Upper lobe of right lung (tissue), 1 donor: ENCODE results near the gene FURIN. TPM values are rescaled to one million over a fixed set of nuclear protein-coding genes. Genes with fewer than 3 reads are reported as not detected.

Experiments
- ATAC-seq: fragments of 200-7000 bp; cut with Tn5 transposase; one replicate; pipeline ENCODE4 v1.9.1; 2020; ENCODE audit warnings: mild to moderate bottlenecking, moderate library complexity
- DNase-seq: peaks from one replicate; pipeline ENCODE4 v3.0.0-alpha.2; 2020
- H3K27ac ChIP-seq: fragments of 200-600 bp; one replicate; pipeline ENCODE4 v1.8.0; 2022
- H3K27me3 ChIP-seq: fragments of 200-600 bp; one replicate; pipeline ENCODE4 v1.8.0; 2022; ENCODE audit warnings: mild to moderate bottlenecking
- H3K36me3 ChIP-seq: fragments of 200-600 bp; one replicate; pipeline ENCODE4 v1.8.0; 2022
- H3K4me1 ChIP-seq: fragments of 200-600 bp; one replicate; pipeline ENCODE4 v1.8.0; 2022
- H3K4me3 ChIP-seq: fragments of 200-600 bp; one replicate; pipeline ENCODE4 v1.8.0; 2022; ENCODE audit warnings: mild to moderate bottlenecking
- H3K9me3 ChIP-seq: fragments of 200-600 bp; one replicate; pipeline ENCODE4 v1.8.0; 2022
- intact Hi-C: fragments of 100-400 bp; cut with DNase I; formaldehyde crosslinking; loops from one replicate; pipeline ENCODE4 v1.11.0; 2022
- total RNA-seq: library from RNA; stranded (reverse); fragmentation: NEBNext Ultra II Directional; extraction: Animal tissue kit (Norgen Biotek cat#: 25700); gene quantifications from one replicate; pipeline ENCODE4 v1.2.1, GENCODE V29; 2021
- TF ChIP-seq, protein P1 (sequence below): fragments of 200-600 bp; IDR thresholded peaks from one replicate; pipeline ENCODE4 v1.8.0; 2022; ENCODE audit warnings: antibody characterized with exemption
- donor health status: DM: no; HTN: yes; CAD: no; lungs with severe emphysema.

FURIN gene
- total RNA-seq, 1 donor from 2014 or later: 104 TPM

GRCh38 chr15:90880381-90881145 lies 12.2 kb downstream of the FURIN start:
- H3K4me1 ChIP-seq: peaks cover 19% of the 10 kb centered on the region
- TF ChIP-seq, protein P1, sequence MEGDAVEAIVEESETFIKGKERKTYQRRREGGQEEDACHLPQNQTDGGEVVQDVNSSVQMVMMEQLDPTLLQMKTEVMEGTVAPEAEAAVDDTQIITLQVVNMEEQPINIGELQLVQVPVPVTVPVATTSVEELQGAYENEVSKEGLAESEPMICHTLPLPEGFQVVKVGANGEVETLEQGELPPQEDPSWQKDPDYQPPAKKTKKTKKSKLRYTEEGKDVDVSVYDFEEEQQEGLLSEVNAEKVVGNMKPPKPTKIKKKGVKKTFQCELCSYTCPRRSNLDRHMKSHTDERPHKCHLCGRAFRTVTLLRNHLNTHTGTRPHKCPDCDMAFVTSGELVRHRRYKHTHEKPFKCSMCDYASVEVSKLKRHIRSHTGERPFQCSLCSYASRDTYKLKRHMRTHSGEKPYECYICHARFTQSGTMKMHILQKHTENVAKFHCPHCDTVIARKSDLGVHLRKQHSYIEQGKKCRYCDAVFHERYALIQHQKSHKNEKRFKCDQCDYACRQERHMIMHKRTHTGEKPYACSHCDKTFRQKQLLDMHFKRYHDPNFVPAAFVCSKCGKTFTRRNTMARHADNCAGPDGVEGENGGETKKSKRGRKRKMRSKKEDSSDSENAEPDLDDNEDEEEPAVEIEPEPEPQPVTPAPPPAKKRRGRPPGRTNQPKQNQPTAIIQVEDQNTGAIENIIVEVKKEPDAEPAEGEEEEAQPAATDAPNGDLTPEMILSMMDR: no peak
- no peaks in the 10 kb centered on the region for H3K27me3 ChIP-seq
- no peak for DNase-seq
- no peak for ATAC-seq
- no peaks in the 10 kb centered on the region for H3K9me3 ChIP-seq
- peaks cover 69% of the 10 kb centered on the region for H3K36me3 ChIP-seq
- no peak overlapping the region for H3K27ac ChIP-seq
- intact Hi-C loops: no loop called here
- no peak overlapping the region for H3K4me3 ChIP-seq

- H3K9me3 ChIP-seq: no peaks in the 10 kb centered on the region
- TF ChIP-seq, protein P1: no peak
- H3K4me1 ChIP-seq: peaks cover 27% of the 10 kb centered on the region
- ATAC-seq (no peak), DNase-seq (peak; percentile 67)
- H3K36me3 ChIP-seq: peaks cover 62% of the 10 kb centered on the region
- no peak overlapping the region for H3K27ac ChIP-seq
- no peak overlapping the region for H3K4me3 ChIP-seq
- intact Hi-C loops: no loop called here
- H3K27me3 ChIP-seq: no peaks in the 10 kb centered on the region
Observed at GRCh38 chr15:90881181-90881977, 13.0 kb downstream of the FURIN start.

- intact Hi-C loops: no loop called here
- Histone ChIP-seq H3K4me3 (no peak overlapping the region), H3K9me3 (no peaks in the 10 kb centered on the region), H3K27me3 (no peaks in the 10 kb centered on the region), H3K4me1 (peaks cover 30% of the 10 kb centered on the region), H3K27ac (peak overlapping the region; percentile 17), H3K36me3 (peaks cover 62% of the 10 kb centered on the region)
- DNase-seq (peak; percentile 64), ATAC-seq (no peak)
- TF ChIP-seq, protein P1: no peak
Observed at GRCh38 chr15:90881978-90882721, 13.8 kb downstream of the FURIN start.

GRCh38 chr15:90882781-90883525 lies 14.6 kb downstream of the FURIN start:
- peaks cover 62% of the 10 kb centered on the region for H3K36me3 ChIP-seq

More at GRCh38 chr15:90882781-90883525, 14.6 kb downstream of the FURIN start:
- peak; percentile 58 for DNase-seq
- Histone ChIP-seq H3K4me1 (peaks cover 30% of the 10 kb centered on the region), H3K27me3 (no peaks in the 10 kb centered on the region), H3K4me3 (no peak overlapping the region), H3K9me3 (no peaks in the 10 kb centered on the region), H3K27ac (peak overlapping the region; percentile 96)
- intact Hi-C loops: no loop called here
- TF ChIP-seq, protein P1: no peak
- ATAC-seq: no peak
